Gastroesophageal sphincter (tissue), 2 donors: ENCODE data around the gene TDRD5.

Experiments
- POLR2A ChIP-seq, 2 donors: fragments of 450-650 bp; IDR thresholded peaks; one replicate each; pipeline ENCODE4 v1.6.1; 2017; ENCODE audit warnings: antibody characterized with exemption in 2 of 2, mild to moderate bottlenecking in 2 of 2, moderate library complexity in 1 of 2
- POLR2AphosphoS5 ChIP-seq: sonication (generic); formaldehyde crosslinking; IDR thresholded peaks from one replicate; pipeline ENCODE4 v1.6.1; 2017; ENCODE audit warnings: antibody characterized with exemption

- TF ChIP-seq POLR2A (IDR thresholded peaks at IDR 0.05) (no peak), POLR2AphosphoS5 (no peak)
These were observed 37.2 kb upstream of the TDRD5 start for GRCh38 chr1:179554427-179554826.
